GM12801 (cell line): ENCODE data around the gene LRMDA.

Experiments used
- TF ChIP-seq, protein P1 (sequence below): IDR thresholded peaks from one replicate; pipeline ENCODE4 v1.5.1; 2011; ENCODE audit warnings: control low read depth; ENCODE audit not compliant: insufficient read length; ENCODE audit errors: extremely low read depth

The LRMDA gene

DNA sequence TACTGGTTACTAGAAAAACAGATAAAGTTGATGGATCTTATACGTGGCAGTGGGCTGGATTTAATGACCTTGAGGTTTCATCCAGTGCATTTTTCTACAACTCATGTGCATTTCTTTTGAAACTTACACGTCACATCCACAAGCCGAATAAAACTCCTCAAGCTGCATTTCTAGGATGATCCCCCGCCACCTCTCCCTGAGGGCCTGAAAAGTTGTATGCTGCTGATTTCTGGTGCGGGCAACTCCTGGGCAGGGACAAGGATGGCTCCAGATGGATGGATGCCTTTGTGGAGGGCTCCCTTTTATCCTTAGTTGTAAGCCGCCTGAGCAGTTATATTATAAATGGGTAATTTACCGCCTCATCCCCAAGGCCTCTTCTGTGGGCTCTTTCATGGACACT lies 1091.1 kb downstream of the LRMDA start:
- TF ChIP-seq, protein P1, sequence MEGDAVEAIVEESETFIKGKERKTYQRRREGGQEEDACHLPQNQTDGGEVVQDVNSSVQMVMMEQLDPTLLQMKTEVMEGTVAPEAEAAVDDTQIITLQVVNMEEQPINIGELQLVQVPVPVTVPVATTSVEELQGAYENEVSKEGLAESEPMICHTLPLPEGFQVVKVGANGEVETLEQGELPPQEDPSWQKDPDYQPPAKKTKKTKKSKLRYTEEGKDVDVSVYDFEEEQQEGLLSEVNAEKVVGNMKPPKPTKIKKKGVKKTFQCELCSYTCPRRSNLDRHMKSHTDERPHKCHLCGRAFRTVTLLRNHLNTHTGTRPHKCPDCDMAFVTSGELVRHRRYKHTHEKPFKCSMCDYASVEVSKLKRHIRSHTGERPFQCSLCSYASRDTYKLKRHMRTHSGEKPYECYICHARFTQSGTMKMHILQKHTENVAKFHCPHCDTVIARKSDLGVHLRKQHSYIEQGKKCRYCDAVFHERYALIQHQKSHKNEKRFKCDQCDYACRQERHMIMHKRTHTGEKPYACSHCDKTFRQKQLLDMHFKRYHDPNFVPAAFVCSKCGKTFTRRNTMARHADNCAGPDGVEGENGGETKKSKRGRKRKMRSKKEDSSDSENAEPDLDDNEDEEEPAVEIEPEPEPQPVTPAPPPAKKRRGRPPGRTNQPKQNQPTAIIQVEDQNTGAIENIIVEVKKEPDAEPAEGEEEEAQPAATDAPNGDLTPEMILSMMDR: no peak

DNA sequence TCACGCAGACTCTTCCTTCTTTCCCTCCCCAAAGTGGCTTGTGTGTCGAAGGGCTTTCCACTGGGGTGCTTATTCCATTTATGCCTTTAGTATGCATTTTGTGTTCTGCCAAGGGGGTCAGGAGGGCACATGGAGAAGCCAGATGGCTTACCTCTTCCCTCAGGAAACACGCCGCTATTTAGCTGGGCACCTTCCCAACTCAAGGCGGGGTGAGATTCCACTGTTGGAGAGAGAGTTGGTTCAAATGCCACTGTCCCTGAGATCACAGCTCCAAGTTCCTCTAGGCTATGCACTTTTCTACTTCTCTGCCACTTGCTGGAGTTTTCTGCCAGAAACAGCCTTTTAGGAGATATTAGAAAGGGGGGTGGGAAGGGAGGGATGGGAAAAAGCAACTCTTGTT lies 1091.8 kb downstream of the LRMDA start:
- TF ChIP-seq, protein P1: no peak

DNA sequence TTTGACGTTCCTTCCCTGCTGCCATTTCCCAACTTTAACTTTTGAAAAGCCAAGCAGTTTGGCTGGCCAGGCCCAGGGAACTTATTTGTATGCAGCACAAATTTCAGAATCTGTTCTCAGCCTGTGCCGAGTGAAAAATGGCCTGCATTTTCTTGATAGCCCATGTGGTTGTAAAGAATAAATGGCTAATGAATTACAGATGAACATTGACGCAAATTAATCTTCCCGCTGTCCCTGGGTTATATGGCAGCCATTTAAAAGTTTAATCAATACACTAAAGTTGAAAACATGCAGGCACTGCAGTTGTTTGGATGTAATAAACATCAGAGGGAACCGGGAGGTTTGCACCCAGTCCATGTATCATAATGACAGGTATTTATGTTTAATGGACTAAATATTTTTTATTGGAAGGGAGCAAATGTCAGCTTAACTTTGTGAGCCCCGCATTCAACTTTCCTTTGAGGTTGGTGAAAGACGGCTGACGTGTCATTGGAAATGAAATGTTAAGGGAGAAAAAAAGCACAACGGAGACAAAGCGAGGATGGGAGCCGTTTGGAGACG lies 1092.4 kb downstream of the LRMDA start:
- TF ChIP-seq, protein P1: no peak

DNA sequence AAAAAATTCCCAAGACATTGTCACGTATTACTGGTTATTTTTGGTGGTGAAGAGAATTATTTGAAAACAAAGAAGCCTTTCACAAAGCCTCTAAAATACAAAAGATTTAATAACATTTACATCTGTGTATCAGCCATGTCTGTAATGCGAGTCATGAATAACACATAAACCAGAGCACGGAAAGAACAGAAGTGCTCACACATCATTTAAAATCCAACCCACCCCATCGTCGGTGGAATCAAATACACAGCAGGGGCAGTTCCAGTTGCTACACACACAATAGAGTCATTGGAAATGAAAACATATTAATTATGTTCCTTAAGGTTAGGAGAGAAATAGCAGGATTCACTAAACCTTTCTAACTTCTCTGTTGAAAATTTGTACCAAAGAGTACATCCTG lies 1108.9 kb downstream of the LRMDA start:
- TF ChIP-seq, protein P1: no peak

DNA sequence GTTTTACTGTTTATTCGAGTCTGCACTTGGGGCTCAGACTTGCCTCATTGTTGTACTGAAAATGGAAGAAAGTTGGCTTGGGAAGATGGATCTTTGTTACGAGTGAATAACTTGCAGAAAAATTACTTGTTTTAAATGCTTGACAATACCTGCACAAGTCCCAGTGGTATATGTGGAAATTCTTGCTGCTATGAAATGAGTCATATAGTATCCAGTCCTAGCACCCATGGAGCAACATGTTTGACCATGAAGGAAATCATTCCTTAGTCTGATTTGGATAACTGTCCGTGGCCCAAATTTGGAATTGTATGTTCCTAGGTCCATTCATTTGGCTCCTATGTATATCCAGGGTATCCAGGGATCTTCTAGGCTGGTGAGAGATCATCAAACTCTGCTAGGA lies 1109.4 kb downstream of the LRMDA start:
- TF ChIP-seq, protein P1: no peak

DNA sequence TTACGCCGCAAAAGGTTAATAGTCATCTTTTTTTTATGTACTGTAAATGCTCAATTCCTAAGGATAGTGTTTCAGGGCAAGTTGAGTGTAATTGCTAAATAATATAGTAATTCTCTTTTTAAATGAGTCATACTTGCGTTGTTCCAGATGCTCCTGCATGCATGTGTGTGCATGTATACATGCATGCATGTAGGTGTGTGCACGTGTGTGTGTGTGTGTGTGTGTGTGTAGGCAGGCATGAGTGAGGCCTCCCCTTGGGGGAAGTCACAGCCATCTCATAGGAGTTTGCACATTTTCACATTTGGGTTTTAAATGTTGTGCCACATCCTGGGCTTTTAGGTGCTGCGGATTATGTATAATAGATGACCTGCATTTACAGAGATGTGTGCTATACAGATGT lies 1110.4 kb downstream of the LRMDA start:
- TF ChIP-seq, protein P1: no peak

DNA sequence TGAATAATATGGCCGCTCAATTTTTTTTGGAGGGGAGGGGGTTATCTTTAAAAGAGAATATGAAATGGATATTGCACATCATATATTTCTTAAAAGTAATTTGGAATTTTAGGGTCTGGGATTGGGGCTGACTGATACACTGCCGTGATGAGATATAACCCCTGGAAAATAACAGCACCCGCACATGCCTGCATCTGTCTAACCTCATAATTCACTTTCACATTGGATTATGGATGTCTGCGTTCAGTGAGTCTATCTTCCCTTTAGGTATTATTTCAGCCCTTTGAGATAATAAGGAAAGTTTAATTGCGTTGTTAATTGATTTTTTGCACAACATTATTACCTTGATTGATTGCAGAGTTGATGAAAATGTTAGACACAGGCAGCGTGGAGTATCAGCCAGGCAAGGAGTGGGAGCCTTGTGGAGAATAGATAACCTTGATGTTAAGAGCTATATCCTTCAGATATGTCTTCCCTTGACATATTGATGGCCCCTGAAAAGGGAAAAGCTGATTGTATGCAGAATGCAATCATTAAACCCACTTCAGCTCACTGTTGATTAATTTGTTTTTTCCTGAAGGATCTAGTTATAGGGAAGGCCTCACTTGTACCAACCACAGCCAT lies 1111.0 kb downstream of the LRMDA start:
- TF ChIP-seq, protein P1: no peak
